22Rv1 (cell line): ENCODE data around the gene IFNAR1.
A peak's percentile ranks its signal among the peaks of the same experiment; 100 is the strongest.

Experiments
- H3K27ac ChIP-seq: fragments of 450-650 bp; 2 replicates; pipeline ENCODE4 v1.5.1; 2017
- ZFX ChIP-seq: fragments of 450-650 bp; IDR thresholded peaks from 2 replicates; pipeline ENCODE4 v1.6.1; 2017; ENCODE audit warnings: antibody characterized with exemption, borderline replicate concordance
- TF ChIP-seq, protein P1 (sequence below): fragments of 450-650 bp; IDR thresholded peaks from 2 replicates; pipeline ENCODE4 v1.5.1; 2017; ENCODE audit warnings: mild to moderate bottlenecking

IFNAR1 gene

DNA sequence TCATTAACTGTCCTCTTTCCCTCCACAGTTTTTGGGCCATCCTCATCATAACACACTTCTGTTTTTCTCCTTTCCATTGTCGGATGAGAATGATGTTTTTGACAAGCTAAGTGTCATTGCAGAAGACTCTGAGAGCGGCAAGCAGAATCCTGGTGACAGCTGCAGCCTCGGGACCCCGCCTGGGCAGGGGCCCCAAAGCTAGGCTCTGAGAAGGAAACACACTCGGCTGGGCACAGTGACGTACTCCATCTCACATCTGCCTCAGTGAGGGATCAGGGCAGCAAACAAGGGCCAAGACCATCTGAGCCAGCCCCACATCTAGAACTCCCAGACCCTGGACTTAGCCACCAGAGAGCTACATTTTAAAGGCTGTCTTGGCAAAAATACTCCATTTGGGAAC lies 28.6 kb upstream of the IFNAR1 start:
- TF ChIP-seq ZFX: no peak
- TF ChIP-seq, protein P1, sequence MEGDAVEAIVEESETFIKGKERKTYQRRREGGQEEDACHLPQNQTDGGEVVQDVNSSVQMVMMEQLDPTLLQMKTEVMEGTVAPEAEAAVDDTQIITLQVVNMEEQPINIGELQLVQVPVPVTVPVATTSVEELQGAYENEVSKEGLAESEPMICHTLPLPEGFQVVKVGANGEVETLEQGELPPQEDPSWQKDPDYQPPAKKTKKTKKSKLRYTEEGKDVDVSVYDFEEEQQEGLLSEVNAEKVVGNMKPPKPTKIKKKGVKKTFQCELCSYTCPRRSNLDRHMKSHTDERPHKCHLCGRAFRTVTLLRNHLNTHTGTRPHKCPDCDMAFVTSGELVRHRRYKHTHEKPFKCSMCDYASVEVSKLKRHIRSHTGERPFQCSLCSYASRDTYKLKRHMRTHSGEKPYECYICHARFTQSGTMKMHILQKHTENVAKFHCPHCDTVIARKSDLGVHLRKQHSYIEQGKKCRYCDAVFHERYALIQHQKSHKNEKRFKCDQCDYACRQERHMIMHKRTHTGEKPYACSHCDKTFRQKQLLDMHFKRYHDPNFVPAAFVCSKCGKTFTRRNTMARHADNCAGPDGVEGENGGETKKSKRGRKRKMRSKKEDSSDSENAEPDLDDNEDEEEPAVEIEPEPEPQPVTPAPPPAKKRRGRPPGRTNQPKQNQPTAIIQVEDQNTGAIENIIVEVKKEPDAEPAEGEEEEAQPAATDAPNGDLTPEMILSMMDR: no peak
- no peak overlapping the region for H3K27ac ChIP-seq

GRCh38 chr21:33299181-33299752 lies 25.5 kb upstream of the IFNAR1 start:
- no peak for TF ChIP-seq ZFX
- TF ChIP-seq, protein P1: no peak
- H3K27ac ChIP-seq: no peak overlapping the region

DNA sequence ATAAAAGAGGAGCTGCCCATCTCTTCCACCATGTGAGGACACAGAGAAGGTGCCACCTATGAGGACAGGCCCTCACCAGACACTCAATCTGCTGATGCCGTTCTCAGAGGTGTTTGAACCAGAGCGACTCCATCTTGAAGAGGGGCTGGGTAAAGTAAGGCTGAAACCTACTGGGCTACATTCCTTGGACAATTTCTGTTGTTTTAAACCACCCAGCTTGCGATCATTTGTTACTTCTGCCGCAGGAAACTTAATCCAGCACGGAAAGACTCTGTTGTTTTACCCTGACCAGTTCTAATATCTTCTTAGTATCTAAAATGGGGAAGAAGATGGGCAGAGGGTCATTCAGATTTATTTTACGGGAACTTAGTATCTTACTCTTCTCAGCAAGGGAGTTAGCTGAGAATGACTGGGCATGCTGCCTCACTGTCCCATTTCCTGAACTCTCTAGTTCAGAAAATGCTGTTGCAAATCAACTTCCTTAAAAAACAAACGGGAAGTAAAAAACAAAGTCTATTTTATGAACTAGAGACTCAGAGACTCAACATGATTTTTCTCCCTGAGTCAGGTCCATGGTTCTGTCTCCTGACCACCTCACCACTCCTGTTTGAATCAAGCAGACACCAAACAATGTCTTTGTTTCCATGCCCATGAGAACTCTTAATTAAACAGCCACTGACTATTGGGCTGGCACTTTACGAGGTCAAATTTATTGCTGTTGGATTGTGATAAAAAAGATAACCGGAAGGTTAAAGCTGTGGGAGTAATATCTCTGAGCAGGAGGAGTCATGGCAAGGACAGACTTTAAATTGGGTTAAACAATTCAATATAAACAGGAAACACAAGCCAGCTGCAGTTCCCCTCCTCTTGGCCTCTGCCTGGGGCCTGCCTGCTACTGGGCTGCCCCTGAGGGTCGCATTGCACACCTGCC lies 23.8 kb upstream of the IFNAR1 start:
- TF ChIP-seq, protein P1: no peak
- TF ChIP-seq ZFX: no peak
- no peak overlapping the region for H3K27ac ChIP-seq

- no peak for TF ChIP-seq ZFX
- TF ChIP-seq, protein P1: no peak
- no peak overlapping the region for H3K27ac ChIP-seq
These were observed 23.2 kb upstream of the IFNAR1 start for GRCh38 chr21:33301632-33302002.

- no peak overlapping the region for H3K27ac ChIP-seq
- no peak for TF ChIP-seq ZFX
- TF ChIP-seq, protein P1: no peak
These were observed 22.7 kb upstream of the IFNAR1 start for GRCh38 chr21:33302055-33302454.

DNA sequence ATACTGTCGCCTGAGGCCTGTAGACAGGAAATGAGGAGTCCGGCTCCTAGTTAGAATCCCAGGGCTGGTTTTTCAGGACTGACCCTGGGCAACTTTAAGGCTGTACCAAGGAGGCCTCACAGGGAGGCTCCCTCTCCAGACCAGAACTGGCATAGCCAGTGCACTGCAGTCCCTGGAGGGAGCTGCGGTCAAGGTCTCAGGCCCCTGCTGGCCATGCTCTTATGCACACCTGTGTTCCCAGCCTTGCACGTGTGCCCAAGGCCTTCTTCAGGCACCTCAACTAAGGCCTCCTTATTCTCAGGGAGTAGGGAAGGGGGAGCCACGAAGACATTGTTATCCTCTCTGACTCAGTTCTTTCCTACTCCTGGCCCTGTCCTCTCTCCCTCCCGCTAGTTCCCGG lies 22.0 kb upstream of the IFNAR1 start:
- no peak overlapping the region for H3K27ac ChIP-seq
- TF ChIP-seq, protein P1: peak; percentile 9; the same call in 1 of the 2 replicates
- TF ChIP-seq ZFX: no peak

GRCh38 chr21:33305344-33305671 lies 19.5 kb upstream of the IFNAR1 start:
- no peak for TF ChIP-seq ZFX
- TF ChIP-seq, protein P1: no peak
- no peak overlapping the region for H3K27ac ChIP-seq
